Thoracic aorta (tissue), 2 donors: Measurements from ENCODE around the gene TBATA. TPM values are rescaled to one million over a fixed set of nuclear protein-coding genes. Genes with fewer than 3 reads are reported as not detected.

Experiments
- ATAC-seq: fragments of 150-250 bp; one replicate; pipeline ENCODE4 v1.8.0; 2017; ENCODE audit warnings: low read depth; ENCODE audit not compliant: insufficient number of reproducible peaks, low FRiP score
- DNase-seq: peaks from one replicate; pipeline ENCODE4 v3.0.0-alpha.2; 2020; ENCODE audit warnings: low spot score
- H3K27ac ChIP-seq, 2 donors: fragments of 200-600 bp; sonication (generic); 1 replicate in 1 of 2; 2 replicates in 1 of 2; pipeline ENCODE4 v1.5.1; 2016; ENCODE audit warnings: mild to moderate bottlenecking in 2 of 2, moderate library complexity in 2 of 2
- H3K27me3 ChIP-seq: fragments of 200-600 bp; sonication (generic); replicated peaks from 2 replicates; pipeline ENCODE4 v1.6.0; 2016; ENCODE audit warnings: mild to moderate bottlenecking; ENCODE audit not compliant: insufficient read depth
- H3K36me3 ChIP-seq: fragments of 200-600 bp; sonication (generic); one replicate; pipeline ENCODE4 v1.5.1; 2016
- H3K4me1 ChIP-seq, 2 donors: fragments of 200-600 bp; sonication (generic); 1 replicate in 1 of 2; 2 replicates in 1 of 2; pipeline versions ENCODE4 v1.5.1 to v1.6.0; 2016; ENCODE audit warnings: low read depth in 2 of 2, mild to moderate bottlenecking in 1 of 2; ENCODE audit not compliant: control insufficient read depth in 1 of 2
- H3K4me3 ChIP-seq: fragments of 200-600 bp; sonication (generic); 2 replicates; pipeline ENCODE4 v1.5.1; 2016; ENCODE audit warnings: mild to moderate bottlenecking
- H3K9me3 ChIP-seq: fragments of 200-600 bp; sonication (generic); 2 replicates; pipeline ENCODE4 v1.5.1; 2016
- CTCF ChIP-seq: fragments of 200-600 bp; sonication (generic); IDR thresholded peaks from one replicate; pipeline ENCODE4 v1.5.1; 2019; ENCODE audit warnings: antibody characterized with exemption
- total RNA-seq, 2 donors: library from RNA; depleted of rRNA; stranded (reverse); fragments of >200 nt; gene quantifications; one replicate each; pipeline versions ENCODE4 v1.1.0 to v1.2.3, GENCODE V29; 2016

The TBATA gene
- total RNA-seq, 2 donors from 2014 or later = not detected

GRCh38 chr10:70809011-70809611, 23.9 kb upstream of the TBATA start:
- Histone ChIP-seq H3K4me3 (no peak overlapping the region), H3K9me3 (no peaks in the 10 kb centered on the region), H3K4me1 (no peaks in the 10 kb centered on the region), H3K36me3 (no peaks in the 10 kb centered on the region), H3K27me3 (no peaks in the 10 kb centered on the region), H3K27ac (no peak overlapping the region)
- DNase-seq (no peak), ATAC-seq (no peak)
- no peak for TF ChIP-seq CTCF

GRCh38 chr10:70807556-70807955, 22.4 kb upstream of the TBATA start:
- Histone ChIP-seq H3K4me3 (no peak overlapping the region), H3K36me3 (no peaks in the 10 kb centered on the region), H3K9me3 (no peaks in the 10 kb centered on the region), H3K27me3 (no peaks in the 10 kb centered on the region), H3K4me1 (no peaks in the 10 kb centered on the region), H3K27ac (no peak overlapping the region)
- DNase-seq (no peak), ATAC-seq (no peak)
- no peak for TF ChIP-seq CTCF

GRCh38 chr10:70806841-70807240, 21.7 kb upstream of the TBATA start:
- ATAC-seq = no peak
- no peak for DNase-seq
- Histone ChIP-seq H3K4me3 (no peak overlapping the region), H3K27ac (no peak overlapping the region), H3K4me1 (no peaks in the 10 kb centered on the region), H3K27me3 (no peaks in the 10 kb centered on the region), H3K36me3 (no peaks in the 10 kb centered on the region), H3K9me3 (no peaks in the 10 kb centered on the region)
- no peak for TF ChIP-seq CTCF

GRCh38 chr10:70805619-70806215, 20.5 kb upstream of the TBATA start:
- ATAC-seq (no peak), DNase-seq (no peak)
- H3K27ac ChIP-seq = no peak overlapping the region
- no peak for TF ChIP-seq CTCF
- no peaks in the 10 kb centered on the region for H3K27me3 ChIP-seq
- no peaks in the 10 kb centered on the region for H3K9me3 ChIP-seq
- no peaks in the 10 kb centered on the region for H3K4me1 ChIP-seq
- H3K4me3 ChIP-seq = no peak overlapping the region
- no peaks in the 10 kb centered on the region for H3K36me3 ChIP-seq

- H3K27ac ChIP-seq = no peak overlapping the region
- ATAC-seq (no peak), DNase-seq (no peak)
- H3K27me3 ChIP-seq = no peaks in the 10 kb centered on the region
- H3K4me3 ChIP-seq = no peak overlapping the region
- H3K4me1 ChIP-seq = no peaks in the 10 kb centered on the region
- no peaks in the 10 kb centered on the region for H3K36me3 ChIP-seq
- no peak for TF ChIP-seq CTCF
- H3K9me3 ChIP-seq = no peaks in the 10 kb centered on the region
These were observed 19.2 kb upstream of the TBATA start for GRCh38 chr10:70804421-70804808.
